NCI-H1436 (cell line): ENCODE data around the gene USP13.

ENCODE experiments used
- DNase-seq: peaks from one replicate; lab custom pipeline; 2025; lab: John Stamatoyannopoulos, UW

Gene USP13

GRCh38 chr3:179796421-179796820, 143.6 kb downstream of the USP13 start:
- no peak for DNase-seq

- DNase-seq, result no peak
These were observed 144.4 kb downstream of the USP13 start for GRCh38 chr3:179797192-179797591.

GRCh38 chr3:179801263-179801662, 148.4 kb downstream of the USP13 start:
- DNase-seq, result no peak

GRCh38 chr3:179801856-179802255, 149.0 kb downstream of the USP13 start:
- no peak for DNase-seq

GRCh38 chr3:179806177-179806576, 153.3 kb downstream of the USP13 start:
- DNase-seq, result no peak

GRCh38 chr3:179807588-179807987, 154.7 kb downstream of the USP13 start:
- no peak for DNase-seq

- DNase-seq, result no peak
These were observed 156.8 kb downstream of the USP13 start for GRCh38 chr3:179809639-179810038.

GRCh38 chr3:179811321-179812095, 158.7 kb downstream of the USP13 start:
- peak; percentile 62 for DNase-seq

- no peak for DNase-seq
These were observed 159.2 kb downstream of the USP13 start for GRCh38 chr3:179812096-179812382.

GRCh38 chr3:179819379-179819778, 166.5 kb downstream of the USP13 start:
- DNase-seq, result no peak

GRCh38 chr3:179822296-179822695, 169.5 kb downstream of the USP13 start:
- DNase-seq, result no peak

- no peak for DNase-seq
These were observed 172.8 kb downstream of the USP13 start for GRCh38 chr3:179825527-179826246.

- no peak for DNase-seq
These were observed 173.4 kb downstream of the USP13 start for GRCh38 chr3:179826247-179826637.

GRCh38 chr3:179828738-179829137, 175.9 kb downstream of the USP13 start:
- DNase-seq, result no peak

- DNase-seq, result no peak
These were observed 176.6 kb downstream of the USP13 start for GRCh38 chr3:179829401-179829800.

- no peak for DNase-seq
These were observed 179.6 kb downstream of the USP13 start for GRCh38 chr3:179832333-179832854.

GRCh38 chr3:179833294-179833693, 180.5 kb downstream of the USP13 start:
- no peak for DNase-seq

GRCh38 chr3:179837374-179837773, 184.5 kb downstream of the USP13 start:
- no peak for DNase-seq
